H1 (cell line): ENCODE measurements around the gene CHD1. TPM values are rescaled to one million over a fixed set of nuclear protein-coding genes. Genes with fewer than 3 reads are reported as not detected.

Experiments
- CTCF ChIA-PET: fragments of 300-600 bp; sonication (Branson Sonifier 250); formaldehyde crosslinking; loops from one replicate; lab custom pipeline; 2021; ENCODE audit not compliant: partially characterized antibody; lab: Charles Lee
- POLR2A ChIA-PET: fragments of 300-600 bp; sonication (Branson Sonifier 250); formaldehyde crosslinking; loops from one replicate; lab custom pipeline; 2021; ENCODE audit warnings: inconsistent platforms; ENCODE audit not compliant: partially characterized antibody; lab: Charles Lee
- DNase-seq, 2 experiments: peaks; one replicate each; pipeline versions ENCODE4 v3.0.0 to v3.0.0-alpha.2; 2010 to 2022; ENCODE audit warnings: low spot score in 2 of 2, low read depth in 1 of 2, mixed read lengths in 1 of 2
- FAIRE-seq: peaks from 2 replicates; lab custom pipeline; 2011; peaks lifted over from hg19 to GRCh38; lab: Jason Lieb, UNC
- H2AFZ ChIP-seq: 2 replicates; pipeline ENCODE4 v1.8.1; 2012; ENCODE audit warnings: low read length, inconsistent platforms
- H2AK5ac ChIP-seq: 2 replicates; pipeline ENCODE4 v1.6.1; 2013; ENCODE audit warnings: low read depth, low read length
- H2BK120ac ChIP-seq: replicated peaks from 2 replicates; pipeline ENCODE3; 2013; ENCODE audit warnings: low read depth, low read length, inconsistent platforms
- H2BK12ac ChIP-seq: 2 replicates; pipeline ENCODE4 v1.6.1; 2013; ENCODE audit warnings: low read depth, low read length
- H2BK15ac ChIP-seq: 2 replicates; pipeline ENCODE4 v1.6.1; 2013; ENCODE audit warnings: low read length
- H2BK20ac ChIP-seq: 2 replicates; pipeline ENCODE4 v1.6.1; 2013; ENCODE audit warnings: low read length
- H2BK5ac ChIP-seq: 2 replicates; pipeline ENCODE4 v1.6.1; 2013; ENCODE audit warnings: low read depth, low read length
- H3K14ac ChIP-seq: 2 replicates; pipeline ENCODE4 v1.6.1; 2013; ENCODE audit warnings: inconsistent platforms; ENCODE audit not compliant: insufficient read length
- H3K18ac ChIP-seq: 2 replicates; pipeline ENCODE4 v1.6.1; 2013; ENCODE audit warnings: low read length; ENCODE audit errors: extremely low read depth
- H3K23ac ChIP-seq: 2 replicates; pipeline ENCODE4 v1.6.1; 2013; ENCODE audit warnings: inconsistent platforms; ENCODE audit not compliant: insufficient read length
- H3K23me2 ChIP-seq: 2 replicates; pipeline ENCODE4 v1.6.1; 2013; ENCODE audit warnings: low read depth, low read length
- H3K27ac ChIP-seq: 2 replicates; pipeline ENCODE4 v1.6.1; 2011; ENCODE audit warnings: low read depth, low read length, inconsistent platforms
- H3K27me3 ChIP-seq, 4 experiments: replicated peaks in 1 of 4; 1 replicate in 1 of 4; 2 replicates in 3 of 4; pipeline versions ENCODE4 v1.6.1 to v1.8.1; 2011 to 2013; ENCODE audit warnings: low read length in 3 of 4, mild to moderate bottlenecking in 3 of 4, inconsistent platforms in 2 of 4, mixed read lengths in 2 of 4, moderate library complexity in 1 of 4; ENCODE audit not compliant: control insufficient read depth in 3 of 4, insufficient read depth in 3 of 4; ENCODE audit errors: extremely low read depth in 1 of 4
- H3K36me3 ChIP-seq, 4 experiments: 2 replicates each; pipeline versions ENCODE4 v1.6.1 to v1.8.1; 2011 to 2013; ENCODE audit warnings: mild to moderate bottlenecking in 4 of 4, low read length in 3 of 4, moderate library complexity in 2 of 4, control low read depth in 1 of 4, inconsistent platforms in 1 of 4; ENCODE audit not compliant: insufficient read depth in 4 of 4, control insufficient read depth in 2 of 4
- H3K4ac ChIP-seq: replicated peaks from 2 replicates; pipeline ENCODE3; 2013; ENCODE audit warnings: low read length, low read depth, mixed read lengths, inconsistent platforms; ENCODE audit not compliant: insufficient read length
- H3K4me1 ChIP-seq, 4 experiments: replicated peaks in 1 of 4; 1 replicate in 1 of 4; 2 replicates in 3 of 4; pipeline versions ENCODE4 v1.6.1 to v1.8.1; 2011 to 2013; ENCODE audit warnings: low read length in 3 of 4, inconsistent platforms in 2 of 4, mixed read lengths in 1 of 4; ENCODE audit not compliant: insufficient read depth in 4 of 4, control insufficient read depth in 3 of 4
- H3K4me2 ChIP-seq, 2 experiments: 2 replicates each; pipeline versions ENCODE4 v1.6.1 to v1.8.1; 2011 to 2013; ENCODE audit warnings: low read depth in 2 of 2, low read length in 2 of 2, control low read depth in 1 of 2, inconsistent platforms in 1 of 2, mild to moderate bottlenecking in 1 of 2; ENCODE audit not compliant: insufficient read depth in 1 of 2
- H3K4me3 ChIP-seq, 4 experiments: fragments of 200-600, 300-600 bp in 1 of 4; sonication (generic), shearing (Covaris generic), sonication (Bioruptor Twin) in 1 of 4; 2 replicates each; pipeline versions ENCODE4 v1.5.1 to v1.8.1; 2011 to 2016; ENCODE audit warnings: low read length in 4 of 4, low read depth in 3 of 4, control low read depth in 2 of 4, inconsistent platforms in 2 of 4, mild to moderate bottlenecking in 2 of 4, mixed read lengths in 1 of 4, moderate library complexity in 1 of 4; ENCODE audit not compliant: insufficient read depth in 2 of 4; ENCODE audit errors: extremely low read depth in 1 of 4
- H3K56ac ChIP-seq: replicated peaks from 2 replicates; pipeline ENCODE3; 2013; ENCODE audit warnings: low read depth, mild to moderate bottlenecking, mixed read lengths, low read length, inconsistent platforms; ENCODE audit not compliant: insufficient read length
- H3K79me1 ChIP-seq: 2 replicates; pipeline ENCODE4 v1.6.1; 2013; ENCODE audit warnings: low read depth, low read length, control low read depth
- H3K79me2 ChIP-seq, 2 experiments: 2 replicates each; pipeline versions ENCODE4 v1.6.1 to v1.8.1; 2012 to 2013; ENCODE audit warnings: low read length in 2 of 2, mild to moderate bottlenecking in 2 of 2, inconsistent platforms in 1 of 2; ENCODE audit not compliant: insufficient read depth in 2 of 2, control insufficient read depth in 1 of 2
- H3K9ac ChIP-seq, 4 experiments: replicated peaks in 1 of 4; 1 replicate in 1 of 4; 2 replicates in 3 of 4; pipeline versions ENCODE4 v1.6.1 to v1.8.1; 2011 to 2013; ENCODE audit warnings: low read depth in 3 of 4, low read length in 3 of 4, control low read depth in 2 of 4, mild to moderate bottlenecking in 2 of 4, moderate library complexity in 2 of 4, inconsistent platforms in 1 of 4; ENCODE audit errors: extremely low read depth in 1 of 4
- H3K9me3 ChIP-seq, 2 experiments: 2 replicates each; pipeline versions ENCODE4 v1.6.1 to v1.8.1; 2012 to 2013; ENCODE audit warnings: mild to moderate bottlenecking in 2 of 2, moderate library complexity in 2 of 2, control low read depth in 1 of 2, inconsistent platforms in 1 of 2, low read depth in 1 of 2, low read length in 1 of 2, mixed read lengths in 1 of 2; ENCODE audit not compliant: insufficient read depth in 2 of 2
- H4K20me1 ChIP-seq, 2 experiments: replicated peaks in 1 of 2; 2 replicates each; pipeline versions ENCODE3 to v1.8.1; 2011 to 2013; ENCODE audit warnings: inconsistent platforms in 2 of 2, low read length in 2 of 2, mild to moderate bottlenecking in 1 of 2; ENCODE audit not compliant: insufficient read depth in 2 of 2, control insufficient read depth in 1 of 2
- H4K5ac ChIP-seq: 2 replicates; pipeline ENCODE4 v1.6.1; 2013; ENCODE audit warnings: low read length, low read depth, mixed read lengths, inconsistent platforms; ENCODE audit not compliant: insufficient read length
- H4K8ac ChIP-seq: 2 replicates; pipeline ENCODE4 v1.8.0; 2013; ENCODE audit warnings: mild to moderate bottlenecking, moderate library complexity, low read length, inconsistent platforms; ENCODE audit not compliant: insufficient read depth; ENCODE audit errors: extremely low read depth
- H4K91ac ChIP-seq: replicated peaks from 2 replicates; pipeline ENCODE3; 2013; ENCODE audit warnings: low read length, mixed read lengths, inconsistent platforms; ENCODE audit not compliant: insufficient read length
- CBX5 ChIP-seq: fragments of 300-800, 300-1000 bp; sonication (generic); IDR thresholded peaks from 2 replicates; pipeline ENCODE4 v1.7.1; 2016; ENCODE audit warnings: antibody characterized with exemption, low read length, low read depth
- CHD2 ChIP-seq: IDR thresholded peaks from 2 replicates; pipeline ENCODE4 v1.6.1; 2012; ENCODE audit warnings: low read length, improper control_type of control experiment
- KDM5A ChIP-seq: fragments of 200-600 bp; IDR thresholded peaks from 2 replicates; pipeline ENCODE4 v1.7.1; 2012; ENCODE audit warnings: mild to moderate bottlenecking, low read length, inconsistent platforms, mixed read lengths
- WGBS, 2 experiments: shearing (Covaris generic) in 1 of 2; methylation state at CpG; one replicate each; pipeline versions ENCODE4 v1.1.6 to v1.1.7; 2013 to 2015; ENCODE audit warnings: low lambda C conversion rate in 2 of 2, mixed read lengths in 2 of 2, inconsistent platforms in 1 of 2, low coverage in 1 of 2, missing lambda C conversion rate in 1 of 2; ENCODE audit not compliant: insufficient replicate concordance in 2 of 2, insufficient coverage in 1 of 2, insufficient read length in 1 of 2; ENCODE audit errors: extremely low coverage in 1 of 2, missing lambda C conversion rate in 1 of 2; 5-methylcytosine and 5-hydroxymethylcytosine counted together
- polyA plus RNA-seq, 7 experiments: library from polyadenylated mRNA; depleted of rRNA in 3 of 7; stranded (reverse) in 5 of 7; unstranded in 2 of 7; fragments of >200 nt in 5 of 7; fragments of 200-250 nt in 2 of 7; gene quantifications; 1 replicate in 5 of 7; 2 replicates in 1 of 7; 4 replicates in 1 of 7; pipeline versions ENCODE4 v1.2.1 to v1.2.3, GENCODE V29; 2011 to 2013; ENCODE audit warnings: missing spikeins in 2 of 7, mixed read lengths in 2 of 7
- total RNA-seq: library from RNA; stranded (reverse); fragmentation: NEBNext Ultra II Directional; extraction: Animal tissue kit (Norgen Biotek cat#: 25700); gene quantifications from 2 replicates; pipeline ENCODE4 v1.2.1, GENCODE V29; 2021
- TF ChIP-seq, protein P1 (sequence below), 3 experiments: IDR thresholded peaks; 1 replicate in 2 of 3; 2 replicates in 1 of 3; pipeline versions ENCODE4 v1.5.1 to v1.6.1; 2011; ENCODE audit warnings: low read length in 3 of 3, mild to moderate bottlenecking in 3 of 3, inconsistent platforms in 2 of 3, low read depth in 1 of 3, moderate library complexity in 1 of 3; ENCODE audit not compliant: insufficient read depth in 1 of 3; ENCODE audit errors: control extremely low read depth in 1 of 3

The CHD1 gene
- total and polyA plus RNA-seq, 2 of the 8 experiments (the other 6 are each of a cell fraction or from before 2014, with no cell fraction given) = 15.6 to 53.0 TPM

DNA sequence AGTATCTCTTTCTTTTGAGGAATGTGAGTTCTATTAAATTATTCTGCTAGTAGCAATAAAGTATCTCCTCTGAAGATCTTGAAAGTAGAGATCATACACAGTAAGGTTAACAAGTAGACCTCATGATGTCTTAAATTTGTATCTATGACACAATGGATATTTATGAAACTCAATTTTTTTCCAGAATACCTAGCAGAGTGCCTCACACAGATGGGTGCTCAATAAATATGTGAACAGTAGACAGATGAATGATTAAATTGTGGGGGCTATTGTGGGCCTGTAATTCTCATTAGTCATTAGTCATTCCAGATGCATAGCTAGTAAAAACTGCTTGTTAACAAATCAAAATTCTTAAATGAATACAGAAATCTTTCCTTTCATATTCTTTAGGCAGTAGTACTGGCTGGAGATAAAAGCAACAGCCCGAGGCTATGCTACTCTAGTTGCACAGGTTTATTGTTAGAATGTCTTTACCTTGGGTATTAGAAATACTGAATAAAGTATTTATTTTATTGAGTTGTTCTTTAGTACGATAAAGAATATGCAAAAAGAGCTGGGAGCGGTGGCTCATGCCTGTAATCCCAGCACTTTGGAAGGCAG, 22.0 kb downstream of the CHD1 start:
- DNase-seq = no peak
- 95% methylated on average over 3 of the region's 3 CpGs; no CpG with 5 or more reads in 1 of the 2 experiments for WGBS, 2 experiments
- Histone ChIP-seq H2BK120ac (no peak overlapping the region), H3K27me3 (no peaks in the 10 kb centered on the region), H2BK15ac (no peak overlapping the region), H2BK5ac (no peak overlapping the region), H3K4me3 (no peak overlapping the region), H4K5ac (no peak overlapping the region), H3K36me3 (peaks cover 0 to 41% (median 19%) of the 10 kb centered on the region in 4 experiments; a peak in 6 of 8 replicates), H4K20me1 (peaks cover 1 to 3% of the 10 kb centered on the region in 2 experiments), H4K91ac (no peak overlapping the region), H3K23me2 (no peaks in the 10 kb centered on the region), H3K14ac (no peak overlapping the region), H3K79me1 (peaks cover 2% of the 10 kb centered on the region; the same call in 1 of the 2 replicates), H3K9ac (no peak overlapping the region), H3K9me3 (no peaks in the 10 kb centered on the region), H2BK12ac (no peak overlapping the region), H3K23ac (no peak overlapping the region), H3K18ac (no peak overlapping the region), H2AK5ac (no peak overlapping the region), H2BK20ac (no peak overlapping the region), H3K56ac (no peak overlapping the region), H2AFZ (no peak overlapping the region), H4K8ac (no peak overlapping the region), H3K4ac (no peak overlapping the region), H3K4me2 (no peak overlapping the region), H3K27ac (no peak overlapping the region), H3K79me2 (peaks cover 0 to 72% of the 10 kb centered on the region in 2 experiments; a peak in 2 of 4 replicates), H3K4me1 (peaks cover 0 to 6% (median 0%) of the 10 kb centered on the region in 4 experiments; a peak in 1 of 7 replicates)
- FAIRE-seq = no peak
- TF ChIP-seq CHD2 = no peak
- no peak for TF ChIP-seq KDM5A
- TF ChIP-seq CBX5 = no peak
- TF ChIP-seq, protein P1, sequence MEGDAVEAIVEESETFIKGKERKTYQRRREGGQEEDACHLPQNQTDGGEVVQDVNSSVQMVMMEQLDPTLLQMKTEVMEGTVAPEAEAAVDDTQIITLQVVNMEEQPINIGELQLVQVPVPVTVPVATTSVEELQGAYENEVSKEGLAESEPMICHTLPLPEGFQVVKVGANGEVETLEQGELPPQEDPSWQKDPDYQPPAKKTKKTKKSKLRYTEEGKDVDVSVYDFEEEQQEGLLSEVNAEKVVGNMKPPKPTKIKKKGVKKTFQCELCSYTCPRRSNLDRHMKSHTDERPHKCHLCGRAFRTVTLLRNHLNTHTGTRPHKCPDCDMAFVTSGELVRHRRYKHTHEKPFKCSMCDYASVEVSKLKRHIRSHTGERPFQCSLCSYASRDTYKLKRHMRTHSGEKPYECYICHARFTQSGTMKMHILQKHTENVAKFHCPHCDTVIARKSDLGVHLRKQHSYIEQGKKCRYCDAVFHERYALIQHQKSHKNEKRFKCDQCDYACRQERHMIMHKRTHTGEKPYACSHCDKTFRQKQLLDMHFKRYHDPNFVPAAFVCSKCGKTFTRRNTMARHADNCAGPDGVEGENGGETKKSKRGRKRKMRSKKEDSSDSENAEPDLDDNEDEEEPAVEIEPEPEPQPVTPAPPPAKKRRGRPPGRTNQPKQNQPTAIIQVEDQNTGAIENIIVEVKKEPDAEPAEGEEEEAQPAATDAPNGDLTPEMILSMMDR (IDR thresholded peaks at IDR 0.05; ENCODE audit: control extremely low read depth in 1 of 3, insufficient read depth in 1 of 3, low read depth in 1 of 3, low read length in 3 of 3) = no peak
- ChIA-PET POLR2A (interaction anchor here (0.9 to 1.1 kb wide), 2 partner anchors 20 to 22 kb away, joined by 3 to 4 read pairs; partner anchors contain the start of gene CHD1), CTCF (interaction anchor here (0.6 to 3.4 kb wide), 7 partner anchors 17 to 532 kb away, joined by 3 to 22 read pairs (median 4); no protein-coding TSS in a partner anchor)
